K562 (cell line): ENCODE measurements around the gene FAM114A2. TPM values are rescaled to one million over a fixed set of nuclear protein-coding genes. Genes with fewer than 3 reads are reported as not detected.

Source experiments
- ATAC-seq: fragments of 200-7000 bp; cut with Tn5 transposase; 3 replicates; pipeline ENCODE4 v1.9.1; 2020; ENCODE audit warnings: moderate library complexity
- BruUV-seq: library from RNA; stranded (reverse); fragments of 400-500 nt; replicated peaks from 2 replicates; lab custom pipeline; 2021; lab: Mats Ljungman, UMichigan
- CTCF ChIA-PET: fragments of 300-600 bp; formaldehyde crosslinking; extraction: SDS; loops from one replicate; lab custom pipeline; 2021; ENCODE audit warnings: low intra/inter-chr PET ratio; lab: Yijun Ruan, JAX
- POLR2A ChIA-PET: fragments of 300-600, 350-650 bp; sonication (Branson Sonifier 250); formaldehyde crosslinking; extraction: SDS; loops from one replicate; lab custom pipeline; 2021; ENCODE audit warnings: antibody characterized with exemption, inconsistent platforms; lab: Yijun Ruan, JAX
- DNase-seq, 4 experiments: peaks; one replicate each; pipeline versions ENCODE4 v3.0.0 to v3.0.0-alpha.2; 2011 to 2018; ENCODE audit warnings: low spot score in 3 of 4, mixed read lengths in 3 of 4; ENCODE audit errors: extremely low read depth in 1 of 4
- FAIRE-seq: peaks from 2 replicates; lab custom pipeline; 2011; peaks lifted over from hg19 to GRCh38; lab: Jason Lieb, UNC
- H2AFZ ChIP-seq: 2 replicates; pipeline ENCODE4 v1.6.0; 2011; ENCODE audit warnings: low read depth, low read length, control low read depth, inconsistent platforms
- H3K27ac ChIP-seq: fragments of 200-600 bp; 3 replicates; pipeline ENCODE4 v1.8.0; 2011; ENCODE audit warnings: low read depth, mild to moderate bottlenecking, control low read depth, inconsistent platforms, low read length, moderate library complexity, mixed read lengths; ENCODE audit errors: extremely low read depth
- H3K27me3 ChIP-seq, 2 experiments: fragments of 300-600 bp in 1 of 2; 2 replicates in 1 of 2; 3 replicates in 1 of 2; pipeline versions ENCODE4 v1.6.0 to v1.8.0; 2011; ENCODE audit warnings: inconsistent platforms in 2 of 2, low read length in 2 of 2, mild to moderate bottlenecking in 1 of 2, mixed read lengths in 1 of 2, moderate library complexity in 1 of 2; ENCODE audit not compliant: control insufficient read depth in 2 of 2, insufficient read depth in 2 of 2
- H3K36me3 ChIP-seq: fragments of 300-600 bp; 3 replicates; pipeline ENCODE4 v1.8.0; 2011; ENCODE audit warnings: mild to moderate bottlenecking, low read length, inconsistent platforms; ENCODE audit not compliant: control insufficient read depth, insufficient read depth
- H3K4me1 ChIP-seq, 2 experiments: fragments of 200-600 bp in 1 of 2; replicated peaks in 1 of 2; 2 replicates in 1 of 2; 3 replicates in 1 of 2; pipeline versions ENCODE4 v1.5.1 to v1.8.0; 2011; ENCODE audit warnings: inconsistent platforms in 2 of 2, low read length in 2 of 2, mild to moderate bottlenecking in 1 of 2, mixed read lengths in 1 of 2, moderate library complexity in 1 of 2; ENCODE audit not compliant: control insufficient read depth in 2 of 2, insufficient read depth in 2 of 2
- H3K4me2 ChIP-seq: 2 replicates; pipeline ENCODE4 v1.6.1; 2011; ENCODE audit warnings: low read length, control low read depth, inconsistent platforms, mixed read lengths; ENCODE audit not compliant: insufficient read depth
- H3K4me3 ChIP-seq: fragments of 200-600 bp; sonication (generic), shearing (Covaris generic); 2 replicates; pipeline ENCODE4 v1.5.1; 2016; ENCODE audit warnings: control low read depth, inconsistent platforms
- H3K79me2 ChIP-seq: fragments of 200-600 bp; 3 replicates; pipeline ENCODE4 v1.8.0; 2011; ENCODE audit warnings: low read length, inconsistent platforms; ENCODE audit not compliant: control insufficient read depth, insufficient read depth
- H3K9ac ChIP-seq, 2 experiments: 2 replicates each; pipeline versions ENCODE4 v1.6.0 to v1.6.1; 2011; ENCODE audit warnings: low read depth in 2 of 2, low read length in 2 of 2, control low read depth in 1 of 2, inconsistent platforms in 1 of 2, mild to moderate bottlenecking in 1 of 2, mixed read lengths in 1 of 2; ENCODE audit not compliant: insufficient read depth in 1 of 2
- H3K9me1 ChIP-seq: one replicate; pipeline ENCODE4 v1.6.0; 2011; ENCODE audit warnings: inconsistent platforms, mild to moderate bottlenecking, low read length, moderate library complexity; ENCODE audit not compliant: control insufficient read depth, insufficient read depth
- H3K9me3 ChIP-seq: replicated peaks from 2 replicates; pipeline ENCODE4 v1.5.1; 2011; ENCODE audit warnings: low read depth, low read length, inconsistent platforms; ENCODE audit not compliant: control insufficient read depth, insufficient read depth
- H4K20me1 ChIP-seq: replicated peaks from 2 replicates; pipeline ENCODE4 v1.6.1; 2011; ENCODE audit warnings: low read length, inconsistent platforms, mixed read lengths; ENCODE audit not compliant: control insufficient read depth, insufficient read depth
- ARID1B ChIP-seq: fragments of 450-650 bp; IDR thresholded peaks from 2 replicates; pipeline ENCODE4 v1.6.1; 2016; ENCODE audit warnings: antibody characterized with exemption, mild to moderate bottlenecking, inconsistent platforms
- CHD4 ChIP-seq: fragments of 200-600 bp; sonication (generic); IDR thresholded peaks from 3 replicates; pipeline ENCODE4 v1.6.1; 2012; ENCODE audit warnings: low read depth, mild to moderate bottlenecking, mixed read lengths, low read length, inconsistent platforms; ENCODE audit not compliant: insufficient read depth, insufficient replicate concordance, poor library complexity, severe bottlenecking
- RAD51 ChIP-seq: fragments of 450-650 bp; IDR thresholded peaks from 2 replicates; pipeline ENCODE4 v1.7.1; 2016; ENCODE audit warnings: low read depth, mild to moderate bottlenecking, borderline replicate concordance
- WGBS: fragments of 100-300 bp; shearing (Covaris generic); methylation state at CpG from one replicate; pipeline ENCODE4 v1.1.6; 2016; ENCODE audit warnings: low coverage, mixed read lengths; ENCODE audit not compliant: insufficient coverage; ENCODE audit errors: missing lambda C conversion rate; 5-methylcytosine and 5-hydroxymethylcytosine counted together
- in situ Hi-C: fragments of 300-500 bp; cut with MboI; formaldehyde crosslinking; loops from 4 replicates; pipeline ENCODE4 v1.15.0; 2018; ENCODE audit warnings: inconsistent platforms, mixed read lengths
- intact Hi-C: fragments of 100-400 bp; cut with micrococcal nuclease; formaldehyde crosslinking; loops from 2 replicates; pipeline ENCODE4 v1.14.2; 2022
- polyA plus RNA-seq, 8 experiments: library from polyadenylated mRNA; depleted of rRNA in 4 of 8; stranded (reverse) in 5 of 8; unstranded in 3 of 8; fragments of >200 nt; fragmentation: Nextera tagmentation in 2 of 8; fragmentation: Illumina TruSeq in 1 of 8; extraction: Ambion mirVana in 2 of 8; extraction: Trizol in 1 of 8; gene quantifications; 2 replicates each; pipeline versions ENCODE4 v1.2.1 to v1.2.3, GENCODE V29; 2011 to 2014; ENCODE audit warnings: inconsistent platforms in 1 of 8, missing spikeins in 1 of 8
- total RNA-seq, 7 experiments: library from RNA; depleted of rRNA in 6 of 7; stranded (reverse); fragments of >200 nt in 6 of 7; fragmentation: Illumina TruSeq in 2 of 7; extraction: Trizol in 2 of 7; gene quantifications; 2 replicates each; pipeline versions ENCODE4 v1.2.1 to v1.2.3, GENCODE V29; 2011 to 2021; ENCODE audit warnings: low replicate concordance in 1 of 7
- TF ChIP-seq, protein P1 (sequence below), 3 experiments: fragments of 200-800 bp in 1 of 3; fragments of 250-450 bp in 1 of 3; fragments of 450-650 bp in 1 of 3; sonication (Bioruptor Pico) in 1 of 3; sonication (Bioruptor generic) in 1 of 3; formaldehyde crosslinking in 1 of 3; IDR thresholded peaks; 2 replicates each; pipeline versions ENCODE4 v1.6.1 to v1.8.0; 2016 to 2022; ENCODE audit warnings: mild to moderate bottlenecking in 2 of 3, missing genetic modification characterization in 2 of 3, missing compliant biosample characterization in 1 of 3, moderate library complexity in 1 of 3

Gene FAM114A2
- total and polyA plus RNA-seq, 9 of the 15 experiments (the other 6 are each of a cell fraction or from before 2014, with no cell fraction given), result 14.4 to 28.1 (median 21.2) TPM

- Histone ChIP-seq H3K9ac (no peak overlapping the region), H3K27ac (no peak overlapping the region), H3K9me3 (no peaks in the 10 kb centered on the region), H3K27me3 (no peaks in the 10 kb centered on the region), H3K4me3 (no peak overlapping the region), H2AFZ (no peak overlapping the region), H4K20me1 (no peaks in the 10 kb centered on the region), H3K4me2 (no peak overlapping the region)
- ATAC-seq, result no peak
- intact Hi-C loops, result no loop called here
- no TSS peak for BruUV-seq
- in situ Hi-C loops, result no loop called here
- ChIA-PET CTCF (no interaction called here), POLR2A (interaction anchor here (0.6 kb wide), 1 partner anchor 74 kb away, joined by 3 read pairs; no protein-coding TSS in a partner anchor)
- TF ChIP-seq CHD4 (no peak), ARID1B (no peak), RAD51 (no peak)
- TF ChIP-seq, protein P1, sequence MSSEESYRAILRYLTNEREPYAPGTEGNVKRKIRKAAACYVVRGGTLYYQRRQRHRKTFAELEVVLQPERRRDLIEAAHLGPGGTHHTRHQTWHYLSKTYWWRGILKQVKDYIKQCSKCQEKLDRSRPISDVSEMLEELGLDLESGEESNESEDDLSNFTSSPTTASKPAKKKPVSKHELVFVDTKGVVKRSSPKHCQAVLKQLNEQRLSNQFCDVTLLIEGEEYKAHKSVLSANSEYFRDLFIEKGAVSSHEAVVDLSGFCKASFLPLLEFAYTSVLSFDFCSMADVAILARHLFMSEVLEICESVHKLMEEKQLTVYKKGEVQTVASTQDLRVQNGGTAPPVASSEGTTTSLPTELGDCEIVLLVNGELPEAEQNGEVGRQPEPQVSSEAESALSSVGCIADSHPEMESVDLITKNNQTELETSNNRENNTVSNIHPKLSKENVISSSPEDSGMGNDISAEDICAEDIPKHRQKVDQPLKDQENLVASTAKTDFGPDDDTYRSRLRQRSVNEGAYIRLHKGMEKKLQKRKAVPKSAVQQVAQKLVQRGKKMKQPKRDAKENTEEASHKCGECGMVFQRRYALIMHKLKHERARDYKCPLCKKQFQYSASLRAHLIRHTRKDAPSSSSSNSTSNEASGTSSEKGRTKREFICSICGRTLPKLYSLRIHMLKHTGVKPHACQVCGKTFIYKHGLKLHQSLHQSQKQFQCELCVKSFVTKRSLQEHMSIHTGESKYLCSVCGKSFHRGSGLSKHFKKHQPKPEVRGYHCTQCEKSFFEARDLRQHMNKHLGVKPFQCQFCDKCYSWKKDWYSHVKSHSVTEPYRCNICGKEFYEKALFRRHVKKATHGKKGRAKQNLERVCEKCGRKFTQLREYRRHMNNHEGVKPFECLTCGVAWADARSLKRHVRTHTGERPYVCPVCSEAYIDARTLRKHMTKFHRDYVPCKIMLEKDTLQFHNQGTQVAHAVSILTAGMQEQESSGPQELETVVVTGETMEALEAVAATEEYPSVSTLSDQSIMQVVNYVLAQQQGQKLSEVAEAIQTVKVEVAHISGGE (CRISPR knock-in tag; IDR thresholded peaks at IDR 0.05), result no peak
- TF ChIP-seq, all 486 proteins: peak for 0
- Histone ChIP-seq H3K36me3 (peaks cover 3% of the 10 kb centered on the region; the same call in 2 of the 3 replicates), H3K9me1 (no peaks in the 10 kb centered on the region), H3K79me2 (no peaks in the 10 kb centered on the region), H3K4me1 (no peaks in the 10 kb centered on the region)
- DNase-seq (no peak), FAIRE-seq (no peak)
- 75% methylated on average over 7 of the region's 7 CpGs for WGBS
Measured at GRCh38 chr5:154002511-154003020, 36.1 kb downstream of the FAM114A2 start.
